Measurements from ENCODE around the gene CLCN7.
"Not testable (repeated sequence)": the region's sequence is repeated elsewhere in the genome, so short reads cannot be mapped to it uniquely, and the experiment has no call there.

The CLCN7 gene

GRCh38 chr16:1487395-1488053, 12.7 kb upstream of the CLCN7 start:
- DNase-seq (ENCODE audit: low read depth), result no peak

GRCh38 chr16:1486551-1487390, 11.9 kb upstream of the CLCN7 start:
- no peak for DNase-seq (ENCODE audit: low read depth)

GRCh38 chr16:1485847-1486496, 11.1 kb upstream of the CLCN7 start:
- DNase-seq (ENCODE audit: low read depth), result no peak

- no peak for DNase-seq (ENCODE audit: low read depth)
These were observed 7.3 kb upstream of the CLCN7 start for GRCh38 chr16:1481906-1482835.

GRCh38 chr16:1478937-1479336, 4.1 kb upstream of the CLCN7 start:
- not testable (repeated sequence) for DNase-seq (ENCODE audit: low read depth)

- DNase-seq (ENCODE audit: low read depth), result no peak
These were observed 2.2 kb upstream of the CLCN7 start for GRCh38 chr16:1477033-1477432.

GRCh38 chr16:1475552-1476114, 805 bp upstream of the CLCN7 start:
- no peak for DNase-seq (ENCODE audit: low read depth)

- no peak for DNase-seq (ENCODE audit: low read depth)
These were observed 589 bp downstream of the CLCN7 start for GRCh38 chr16:1474082-1474795.

GRCh38 chr16:1472974-1473373, 1.9 kb downstream of the CLCN7 start:
- DNase-seq (ENCODE audit: low read depth), result no peak

GRCh38 chr16:1471569-1472194, 3.1 kb downstream of the CLCN7 start:
- DNase-seq (ENCODE audit: low read depth), result no peak

GRCh38 chr16:1470481-1471251, 4.2 kb downstream of the CLCN7 start:
- no peak for DNase-seq (ENCODE audit: low read depth)

GRCh38 chr16:1469693-1470201, 5.1 kb downstream of the CLCN7 start:
- no peak for DNase-seq (ENCODE audit: low read depth)

- DNase-seq (ENCODE audit: low read depth), result not testable (repeated sequence)
These were observed 5.7 kb downstream of the CLCN7 start for GRCh38 chr16:1469141-1469540.

- DNase-seq (ENCODE audit: low read depth), result no peak
These were observed 6.4 kb downstream of the CLCN7 start for GRCh38 chr16:1468426-1468810.

GRCh38 chr16:1466968-1467521, 7.8 kb downstream of the CLCN7 start:
- no peak for DNase-seq (ENCODE audit: low read depth)

- DNase-seq (ENCODE audit: low read depth), result no peak
These were observed 8.8 kb downstream of the CLCN7 start for GRCh38 chr16:1466054-1466453.

- no peak for DNase-seq (ENCODE audit: low read depth)
These were observed 9.3 kb downstream of the CLCN7 start for GRCh38 chr16:1465567-1465915.

- no peak for DNase-seq (ENCODE audit: low read depth)
These were observed 9.8 kb downstream of the CLCN7 start for GRCh38 chr16:1464894-1465566.

Data from stimulated activated CD8-positive, alpha-beta memory T cell treated with anti-CD3 and anti-CD28 coated beads, Interleukin-15, amount 100 ng/mL, for 24 hours (primary cell).